Mesendoderm (in vitro differentiated cells): Measurements from ENCODE around the gene POLR1A.

Experiments
- DNase-seq: peaks from one replicate; pipeline ENCODE4 v3.0.0; 2013
- H2AK5ac ChIP-seq: 2 replicates; pipeline ENCODE4 v1.6.1; 2013; ENCODE audit warnings: low read length, inconsistent platforms
- H2BK120ac ChIP-seq: 2 replicates; pipeline ENCODE4 v1.6.1; 2013; ENCODE audit warnings: low read depth, mild to moderate bottlenecking, low read length, moderate library complexity, mixed read lengths
- H2BK15ac ChIP-seq: replicated peaks from 2 replicates; pipeline ENCODE4 v1.6.1; 2013; ENCODE audit warnings: low read depth, mild to moderate bottlenecking, moderate library complexity
- H2BK5ac ChIP-seq: 2 replicates; pipeline ENCODE4 v1.6.1; 2013; ENCODE audit warnings: low read length, inconsistent platforms
- H3K18ac ChIP-seq: 2 replicates; pipeline ENCODE4 v1.6.1; 2013; ENCODE audit warnings: mild to moderate bottlenecking, low read length, mixed read lengths
- H3K23ac ChIP-seq: one replicate; pipeline ENCODE4 v1.6.1; 2013; ENCODE audit warnings: low read length
- H3K27ac ChIP-seq: 2 replicates; pipeline ENCODE4 v1.5.1; 2013; ENCODE audit warnings: low read depth, mild to moderate bottlenecking, inconsistent platforms, low read length, moderate library complexity
- H3K27me3 ChIP-seq: 2 replicates; pipeline ENCODE4 v1.6.1; 2013; ENCODE audit warnings: low read length, control low read depth, mild to moderate bottlenecking, inconsistent platforms; ENCODE audit not compliant: insufficient read depth, poor library complexity
- H3K36me3 ChIP-seq: 2 replicates; pipeline ENCODE4 v1.6.1; 2013; ENCODE audit warnings: low read length, inconsistent platforms; ENCODE audit not compliant: control insufficient read depth, insufficient read depth
- H3K4ac ChIP-seq: one replicate; pipeline ENCODE4 v1.6.1; 2013; ENCODE audit warnings: low read depth, mild to moderate bottlenecking, low read length, moderate library complexity
- H3K4me1 ChIP-seq: 2 replicates; pipeline ENCODE4 v1.6.1; 2013; ENCODE audit warnings: low read depth, low read length, inconsistent platforms; ENCODE audit not compliant: control insufficient read depth
- H3K4me2 ChIP-seq: 2 replicates; pipeline ENCODE4 v1.6.1; 2013; ENCODE audit warnings: low read length
- H3K4me3 ChIP-seq: 2 replicates; pipeline ENCODE4 v1.5.1; 2013; ENCODE audit warnings: mild to moderate bottlenecking, low read length
- H3K56ac ChIP-seq: one replicate; pipeline ENCODE4 v1.6.1; 2013; ENCODE audit warnings: low read length
- H3K79me1 ChIP-seq: 2 replicates; pipeline ENCODE4 v1.6.1; 2013; ENCODE audit warnings: low read length, inconsistent platforms
- H3K79me2 ChIP-seq: 2 replicates; pipeline ENCODE4 v1.6.1; 2013; ENCODE audit warnings: mild to moderate bottlenecking, low read length; ENCODE audit not compliant: control insufficient read depth, insufficient read depth
- H3K9ac ChIP-seq: 2 replicates; pipeline ENCODE4 v1.6.1; 2013; ENCODE audit warnings: low read length, inconsistent platforms
- H4K5ac ChIP-seq: one replicate; pipeline ENCODE4 v1.6.1; 2013; ENCODE audit warnings: low read length
- H4K8ac ChIP-seq: one replicate; pipeline ENCODE4 v1.6.1; 2013; ENCODE audit warnings: low read depth, mild to moderate bottlenecking, control low read depth, low read length, moderate library complexity
- WGBS: extraction: QIAGEN DNeasy Blood & Tissue Kit; methylation state at CpG from one replicate; pipeline ENCODE4 v1.1.7; 2013; ENCODE audit warnings: low lambda C conversion rate, missing lambda C conversion rate; ENCODE audit not compliant: insufficient coverage; ENCODE audit errors: extremely low coverage; 5-methylcytosine and 5-hydroxymethylcytosine counted together

The POLR1A gene

GRCh38 chr2:86065512-86065911 is 40.2 kb downstream of the POLR1A start:
- Histone ChIP-seq H2BK120ac (no peak overlapping the region), H3K27me3 (no peaks in the 10 kb centered on the region), H4K5ac (no peak overlapping the region), H3K23ac (no peak overlapping the region), H3K18ac (no peak overlapping the region), H3K4me1 (no peaks in the 10 kb centered on the region), H3K36me3 (peaks cover 12% of the 10 kb centered on the region), H3K79me2 (no peaks in the 10 kb centered on the region), H3K4me3 (no peak overlapping the region), H3K4me2 (no peak overlapping the region), H2BK5ac (no peak overlapping the region), H2AK5ac (no peak overlapping the region), H4K8ac (no peak overlapping the region), H3K79me1 (no peaks in the 10 kb centered on the region), H3K4ac (no peak overlapping the region), H3K56ac (no peak overlapping the region), H3K9ac (no peak overlapping the region), H2BK15ac (no peak overlapping the region), H3K27ac (no peak overlapping the region)
- no peak for DNase-seq
- no CpG with 5 or more reads among the region's 5 CpGs for WGBS

- no peak for DNase-seq
- H3K79me1 ChIP-seq = no peaks in the 10 kb centered on the region
- no peak overlapping the region for H2BK5ac ChIP-seq
- no peak overlapping the region for H4K8ac ChIP-seq
- H2BK15ac ChIP-seq = no peak overlapping the region
- no peak overlapping the region for H3K18ac ChIP-seq
- no peak overlapping the region for H3K4me3 ChIP-seq
- no peak overlapping the region for H4K5ac ChIP-seq
- no CpG with 5 or more reads among the region's 2 CpGs for WGBS
- H3K4ac ChIP-seq = no peak overlapping the region
- no peak overlapping the region for H3K27ac ChIP-seq
- no peak overlapping the region for H2AK5ac ChIP-seq
- H3K23ac ChIP-seq = no peak overlapping the region
- H3K56ac ChIP-seq = no peak overlapping the region
- no peak overlapping the region for H3K9ac ChIP-seq
- H3K27me3 ChIP-seq = no peaks in the 10 kb centered on the region
- H3K36me3 ChIP-seq = peaks cover 7% of the 10 kb centered on the region
- no peak overlapping the region for H2BK120ac ChIP-seq
- no peak overlapping the region for H3K4me2 ChIP-seq
- no peaks in the 10 kb centered on the region for H3K79me2 ChIP-seq
- H3K4me1 ChIP-seq = no peaks in the 10 kb centered on the region
These were observed 41.7 kb downstream of the POLR1A start for GRCh38 chr2:86064006-86064405.

- H3K4me2 ChIP-seq = no peak overlapping the region
- no CpG with 5 or more reads among the region's 2 CpGs for WGBS
- H4K5ac ChIP-seq = no peak overlapping the region
- no peak overlapping the region for H3K9ac ChIP-seq
- no peak overlapping the region for H2BK5ac ChIP-seq
- H3K18ac ChIP-seq = no peak overlapping the region
- H3K56ac ChIP-seq = no peak overlapping the region
- H3K23ac ChIP-seq = no peak overlapping the region
- H2BK15ac ChIP-seq = no peak overlapping the region
- H2AK5ac ChIP-seq = no peak overlapping the region
- no peak for DNase-seq
- no peak overlapping the region for H2BK120ac ChIP-seq
- no peaks in the 10 kb centered on the region for H3K4me1 ChIP-seq
- H3K4me3 ChIP-seq = no peak overlapping the region
- no peak overlapping the region for H3K27ac ChIP-seq
- peaks cover 6% of the 10 kb centered on the region for H3K36me3 ChIP-seq
- no peaks in the 10 kb centered on the region for H3K79me2 ChIP-seq
- H3K79me1 ChIP-seq = no peaks in the 10 kb centered on the region
- no peak overlapping the region for H4K8ac ChIP-seq
- no peak overlapping the region for H3K4ac ChIP-seq
- H3K27me3 ChIP-seq = no peaks in the 10 kb centered on the region
These were observed 43.6 kb downstream of the POLR1A start for GRCh38 chr2:86062043-86062442.

- no peak for DNase-seq
- Histone ChIP-seq H3K56ac (no peak overlapping the region), H3K4me1 (no peaks in the 10 kb centered on the region), H3K4me3 (no peak overlapping the region), H3K4ac (no peak overlapping the region), H3K27me3 (no peaks in the 10 kb centered on the region), H3K36me3 (peaks cover 14% of the 10 kb centered on the region), H3K18ac (no peak overlapping the region), H3K27ac (no peak overlapping the region), H2BK15ac (no peak overlapping the region), H4K8ac (no peak overlapping the region), H2BK5ac (no peak overlapping the region), H2AK5ac (no peak overlapping the region), H3K79me2 (no peaks in the 10 kb centered on the region), H3K4me2 (no peak overlapping the region), H2BK120ac (no peak overlapping the region), H3K23ac (no peak overlapping the region), H4K5ac (no peak overlapping the region), H3K79me1 (no peaks in the 10 kb centered on the region), H3K9ac (no peak overlapping the region)
- no CpG with 5 or more reads among the region's 4 CpGs for WGBS
These were observed 48.9 kb downstream of the POLR1A start for GRCh38 chr2:86056590-86057331.

GRCh38 chr2:86055314-86055713 is 50.4 kb downstream of the POLR1A start:
- no peaks in the 10 kb centered on the region for H3K27me3 ChIP-seq
- H3K4me1 ChIP-seq = no peaks in the 10 kb centered on the region
- H3K9ac ChIP-seq = no peak overlapping the region
- no peak overlapping the region for H2BK120ac ChIP-seq
- H2AK5ac ChIP-seq = no peak overlapping the region
- no peaks in the 10 kb centered on the region for H3K79me2 ChIP-seq
- H2BK5ac ChIP-seq = no peak overlapping the region
- H4K8ac ChIP-seq = no peak overlapping the region
- H3K79me1 ChIP-seq = no peaks in the 10 kb centered on the region
- H3K27ac ChIP-seq = no peak overlapping the region
- H3K23ac ChIP-seq = no peak overlapping the region
- no peak overlapping the region for H3K56ac ChIP-seq
- no peak overlapping the region for H3K4ac ChIP-seq
- WGBS = no CpG with 5 or more reads among the region's 3 CpGs
- H2BK15ac ChIP-seq = no peak overlapping the region
- no peak overlapping the region for H3K4me2 ChIP-seq
- no peak overlapping the region for H4K5ac ChIP-seq
- H3K4me3 ChIP-seq = no peak overlapping the region
- no peak overlapping the region for H3K18ac ChIP-seq
- H3K36me3 ChIP-seq = peaks cover 14% of the 10 kb centered on the region
- DNase-seq = no peak

- no peak overlapping the region for H3K4ac ChIP-seq
- no peak overlapping the region for H3K4me3 ChIP-seq
- WGBS = no CpG with 5 or more reads among the region's 10 CpGs
- H3K9ac ChIP-seq = no peak overlapping the region
- no peak overlapping the region for H2BK120ac ChIP-seq
- H3K36me3 ChIP-seq = peaks cover 14% of the 10 kb centered on the region
- no peak for DNase-seq
- H2AK5ac ChIP-seq = no peak overlapping the region
- H2BK15ac ChIP-seq = no peak overlapping the region
- H3K27me3 ChIP-seq = no peaks in the 10 kb centered on the region
- H3K23ac ChIP-seq = no peak overlapping the region
- H3K27ac ChIP-seq = no peak overlapping the region
- H3K4me2 ChIP-seq = no peak overlapping the region
- no peak overlapping the region for H4K8ac ChIP-seq
- H3K4me1 ChIP-seq = no peaks in the 10 kb centered on the region
- no peaks in the 10 kb centered on the region for H3K79me1 ChIP-seq
- no peak overlapping the region for H3K18ac ChIP-seq
- no peaks in the 10 kb centered on the region for H3K79me2 ChIP-seq
- no peak overlapping the region for H3K56ac ChIP-seq
- no peak overlapping the region for H2BK5ac ChIP-seq
- H4K5ac ChIP-seq = no peak overlapping the region
These were observed 51.1 kb downstream of the POLR1A start for GRCh38 chr2:86054535-86055082.
